PFSK-1 (cell line): ENCODE measurements around the gene COMT.

Source experiments
- FOXP2 ChIP-seq: optimal IDR thresholded peaks from 2 replicates; pipeline ENCODE3; 2011; ENCODE audit warnings: borderline replicate concordance, control low read depth, inconsistent platforms; ENCODE audit not compliant: insufficient read depth; ENCODE audit errors: extremely low read length, extremely low read depth
- POLR2AphosphoS5 ChIP-seq: IDR thresholded peaks from 2 replicates; pipeline ENCODE4 v1.6.1; 2012; ENCODE audit warnings: low read depth, mild to moderate bottlenecking, control low read depth, low read length, moderate library complexity
- SIN3A ChIP-seq: IDR thresholded peaks from 2 replicates; pipeline ENCODE4 v1.6.1; 2012; ENCODE audit warnings: mild to moderate bottlenecking, low read length, moderate library complexity, borderline replicate concordance; ENCODE audit not compliant: insufficient read depth
- TAF1 ChIP-seq: IDR thresholded peaks from 2 replicates; pipeline ENCODE4 v1.6.1; 2012; ENCODE audit warnings: low read length, control low read depth, borderline replicate concordance; ENCODE audit not compliant: insufficient read depth
- TF ChIP-seq, protein P1 (sequence below), 2 experiments: IDR thresholded peaks; 2 replicates each; pipeline versions ENCODE4 v1.6.1 to v1.8.0; 2011 to 2012; ENCODE audit warnings: low read depth in 2 of 2, low read length in 2 of 2, control low read depth in 1 of 2, inconsistent platforms in 1 of 2, mild to moderate bottlenecking in 1 of 2, moderate library complexity in 1 of 2; ENCODE audit not compliant: insufficient read depth in 1 of 2

DNA sequence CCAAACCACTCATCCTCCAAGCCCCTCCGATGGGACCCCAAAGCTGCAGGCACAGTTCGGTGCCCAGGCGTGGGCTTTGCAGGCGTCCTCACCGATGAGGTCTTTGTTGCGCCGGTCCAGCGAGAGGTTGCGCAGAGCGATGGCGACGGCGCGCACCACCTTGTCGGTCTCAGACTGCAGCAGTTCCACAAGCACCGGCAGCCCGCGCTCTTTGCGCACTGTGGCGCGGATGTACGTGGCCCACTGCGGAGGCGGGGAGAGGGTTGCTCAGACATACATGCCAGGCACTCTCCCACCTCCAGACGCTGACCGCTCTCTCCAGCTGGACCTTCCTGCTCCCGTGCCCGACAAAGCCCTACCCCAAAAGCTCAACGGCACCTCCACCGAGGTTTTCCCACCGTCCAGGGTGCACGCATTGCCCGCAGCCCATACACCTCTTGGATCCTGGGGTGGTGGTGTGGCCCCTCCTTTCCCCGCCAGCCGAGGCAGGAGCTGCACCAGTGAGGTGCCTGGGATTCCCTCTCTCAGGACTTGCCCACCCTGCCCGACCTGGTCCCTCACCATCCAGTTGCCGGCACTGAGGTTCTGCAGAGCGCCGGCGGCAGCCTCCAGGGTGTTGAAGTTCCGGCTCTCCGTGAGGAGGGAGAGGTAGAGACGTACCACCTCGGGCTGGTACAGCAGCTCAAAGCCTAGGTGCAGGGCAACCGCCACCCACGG lies 32.1 kb downstream of the COMT start:
- no peak for TF ChIP-seq TAF1
- TF ChIP-seq, protein P1, sequence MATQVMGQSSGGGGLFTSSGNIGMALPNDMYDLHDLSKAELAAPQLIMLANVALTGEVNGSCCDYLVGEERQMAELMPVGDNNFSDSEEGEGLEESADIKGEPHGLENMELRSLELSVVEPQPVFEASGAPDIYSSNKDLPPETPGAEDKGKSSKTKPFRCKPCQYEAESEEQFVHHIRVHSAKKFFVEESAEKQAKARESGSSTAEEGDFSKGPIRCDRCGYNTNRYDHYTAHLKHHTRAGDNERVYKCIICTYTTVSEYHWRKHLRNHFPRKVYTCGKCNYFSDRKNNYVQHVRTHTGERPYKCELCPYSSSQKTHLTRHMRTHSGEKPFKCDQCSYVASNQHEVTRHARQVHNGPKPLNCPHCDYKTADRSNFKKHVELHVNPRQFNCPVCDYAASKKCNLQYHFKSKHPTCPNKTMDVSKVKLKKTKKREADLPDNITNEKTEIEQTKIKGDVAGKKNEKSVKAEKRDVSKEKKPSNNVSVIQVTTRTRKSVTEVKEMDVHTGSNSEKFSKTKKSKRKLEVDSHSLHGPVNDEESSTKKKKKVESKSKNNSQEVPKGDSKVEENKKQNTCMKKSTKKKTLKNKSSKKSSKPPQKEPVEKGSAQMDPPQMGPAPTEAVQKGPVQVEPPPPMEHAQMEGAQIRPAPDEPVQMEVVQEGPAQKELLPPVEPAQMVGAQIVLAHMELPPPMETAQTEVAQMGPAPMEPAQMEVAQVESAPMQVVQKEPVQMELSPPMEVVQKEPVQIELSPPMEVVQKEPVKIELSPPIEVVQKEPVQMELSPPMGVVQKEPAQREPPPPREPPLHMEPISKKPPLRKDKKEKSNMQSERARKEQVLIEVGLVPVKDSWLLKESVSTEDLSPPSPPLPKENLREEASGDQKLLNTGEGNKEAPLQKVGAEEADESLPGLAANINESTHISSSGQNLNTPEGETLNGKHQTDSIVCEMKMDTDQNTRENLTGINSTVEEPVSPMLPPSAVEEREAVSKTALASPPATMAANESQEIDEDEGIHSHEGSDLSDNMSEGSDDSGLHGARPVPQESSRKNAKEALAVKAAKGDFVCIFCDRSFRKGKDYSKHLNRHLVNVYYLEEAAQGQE (IDR thresholded peaks at IDR 0.05; ENCODE audit: insufficient read depth in 1 of 2, low read depth in 2 of 2, low read length in 2 of 2), result no peak
- TF ChIP-seq POLR2AphosphoS5, result no peak
- TF ChIP-seq SIN3A, result no peak
- no peak for TF ChIP-seq FOXP2
